Calu3 (cell line): ENCODE data around the gene INVS. TPM values are rescaled to one million over a fixed set of nuclear protein-coding genes. Genes with fewer than 3 reads are reported as not detected.

Source experiments
- BruUV-seq: library from RNA; stranded (reverse); fragments of 400-500 nt; replicated peaks from 2 replicates; lab custom pipeline; 2021; lab: Mats Ljungman, UMichigan
- CTCF ChIA-PET: fragments of 300-600 bp; sonication (Branson Sonifier 250); formaldehyde crosslinking; loops from one replicate; lab custom pipeline; 2022; ENCODE audit warnings: antibody characterized with exemption; lab: Charles Lee
- DNase-seq: peaks from one replicate; pipeline ENCODE4 v3.0.0; 2022
- H3K27ac Mint-ChIP-seq: one replicate; pipeline ENCODE4 v1.8.0; 2022; ENCODE audit warnings: mixed read lengths; ENCODE audit not compliant: unreplicated experiment
- H3K27me3 Mint-ChIP-seq: one replicate; pipeline ENCODE4 v1.8.0; 2022; ENCODE audit warnings: mixed read lengths; ENCODE audit not compliant: unreplicated experiment
- H3K36me3 Mint-ChIP-seq: one replicate; pipeline ENCODE4 v1.8.0; 2022; ENCODE audit warnings: mild to moderate bottlenecking, moderate library complexity, mixed read lengths; ENCODE audit not compliant: insufficient read depth, unreplicated experiment
- H3K4me1 Mint-ChIP-seq: one replicate; pipeline ENCODE4 v1.8.0; 2022; ENCODE audit warnings: mild to moderate bottlenecking, low read depth, mixed read lengths; ENCODE audit not compliant: unreplicated experiment
- H3K4me3 Mint-ChIP-seq: one replicate; pipeline ENCODE4 v1.8.0; 2022; ENCODE audit warnings: mild to moderate bottlenecking, low read depth, moderate library complexity, mixed read lengths; ENCODE audit not compliant: unreplicated experiment
- H3K9me3 Mint-ChIP-seq: one replicate; pipeline ENCODE4 v1.8.0; 2022; ENCODE audit warnings: low read depth, mixed read lengths; ENCODE audit not compliant: unreplicated experiment
- CTCF ChIP-seq: fragments of 200-600 bp; IDR thresholded peaks from one replicate; pipeline ENCODE4 v1.8.0; 2022; ENCODE audit warnings: antibody characterized with exemption; ENCODE audit not compliant: unreplicated experiment
- intact Hi-C: fragments of 100-400 bp; cut with micrococcal nuclease; formaldehyde crosslinking; loops from one replicate; pipeline ENCODE4 v1.10.0; 2022; ENCODE audit not compliant: unreplicated experiment
- total RNA-seq: library from RNA; stranded (reverse); gene quantifications from 2 replicates; pipeline ENCODE4 v1.2.3, GENCODE V29; 2022

Gene INVS
- total RNA-seq, 1 experiment from 2014 or later: 12.4 TPM

DNA sequence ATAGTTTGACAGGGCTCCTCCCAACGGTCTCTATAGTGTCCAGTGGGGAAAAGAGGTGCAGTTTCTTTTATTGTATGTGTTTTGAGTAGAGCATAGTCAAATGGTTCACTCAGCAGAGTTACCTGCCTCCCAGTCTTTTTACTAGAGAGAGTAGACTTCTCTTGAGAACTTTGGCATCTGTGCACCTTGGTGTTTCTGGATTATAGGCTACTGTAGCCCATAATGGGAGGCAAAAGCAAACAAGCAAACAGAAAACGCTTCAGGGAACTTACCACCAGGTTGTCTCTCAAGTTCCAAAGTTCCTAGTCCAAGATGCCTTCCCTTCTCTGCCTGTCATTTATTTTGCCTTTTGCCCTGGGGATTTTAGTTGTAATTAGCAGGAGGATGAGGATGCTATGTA is 26.2 kb downstream of the INVS start:
- H3K27ac Mint-ChIP-seq: no peak overlapping the region
- TF ChIP-seq CTCF: no peak

GRCh38 chr9:100125910-100126309 is 26.9 kb downstream of the INVS start:
- H3K27me3 Mint-ChIP-seq: no peaks in the 10 kb centered on the region
- no peaks in the 10 kb centered on the region for H3K4me1 Mint-ChIP-seq
- no peak overlapping the region for H3K4me3 Mint-ChIP-seq
- no peak for DNase-seq
- no peak for TF ChIP-seq CTCF
- no peak overlapping the region for H3K27ac Mint-ChIP-seq
- H3K36me3 Mint-ChIP-seq: no peaks in the 10 kb centered on the region
- no peaks in the 10 kb centered on the region for H3K9me3 Mint-ChIP-seq
- intact Hi-C loops: no loop called here
- BruUV-seq: no TSS peak
- CTCF ChIA-PET: no interaction called here

More for the DNA sequence above, 26.2 kb downstream of the INVS start:
- CTCF ChIA-PET: no interaction called here
- H3K36me3 Mint-ChIP-seq: no peaks in the 10 kb centered on the region
- DNase-seq: no peak
- H3K4me3 Mint-ChIP-seq: no peak overlapping the region
- no TSS peak for BruUV-seq
- H3K9me3 Mint-ChIP-seq: no peaks in the 10 kb centered on the region
- intact Hi-C loops: no loop called here
- H3K4me1 Mint-ChIP-seq: no peaks in the 10 kb centered on the region
- no peaks in the 10 kb centered on the region for H3K27me3 Mint-ChIP-seq

DNA sequence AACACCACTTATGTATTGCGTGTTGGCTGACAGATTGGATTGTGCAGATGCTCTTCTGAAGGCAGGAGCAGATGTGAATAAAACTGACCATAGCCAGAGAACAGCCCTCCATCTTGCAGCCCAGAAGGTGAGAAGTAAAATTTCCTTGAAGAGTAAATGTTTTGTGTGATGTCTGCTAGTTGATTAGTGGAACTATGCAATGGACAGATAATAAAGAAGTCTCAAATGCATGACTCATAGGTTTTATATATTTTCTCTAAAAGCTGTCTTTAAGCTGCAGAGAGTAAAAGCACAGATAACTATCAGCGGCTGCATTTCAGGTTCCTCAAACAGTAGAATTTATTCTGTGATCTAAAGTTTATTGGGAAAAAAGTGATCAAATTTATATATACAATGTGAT is 27.4 kb downstream of the INVS start:
- Mint-ChIP-seq H3K27ac (no peak overlapping the region), H3K27me3 (no peaks in the 10 kb centered on the region), H3K4me3 (no peak overlapping the region), H3K4me1 (no peaks in the 10 kb centered on the region), H3K36me3 (no peaks in the 10 kb centered on the region), H3K9me3 (no peaks in the 10 kb centered on the region)
- no peak for DNase-seq
- intact Hi-C loops: no loop called here
- TF ChIP-seq CTCF: no peak
- CTCF ChIA-PET: no interaction called here
- no TSS peak for BruUV-seq

- H3K27ac Mint-ChIP-seq: no peak overlapping the region
- intact Hi-C loops: no loop called here
Measured at GRCh38 chr9:100129772-100130171, 30.7 kb downstream of the INVS start.

More at GRCh38 chr9:100129772-100130171, 30.7 kb downstream of the INVS start:
- no peaks in the 10 kb centered on the region for H3K4me1 Mint-ChIP-seq
- no peak for TF ChIP-seq CTCF
- DNase-seq: no peak
- CTCF ChIA-PET: interaction anchor here (0.6 kb wide), 1 partner anchor 361 kb away, joined by 3 read pairs; no protein-coding TSS in a partner anchor
- no peaks in the 10 kb centered on the region for H3K36me3 Mint-ChIP-seq
- no peaks in the 10 kb centered on the region for H3K27me3 Mint-ChIP-seq
- H3K4me3 Mint-ChIP-seq: no peak overlapping the region
- H3K9me3 Mint-ChIP-seq: no peaks in the 10 kb centered on the region
- BruUV-seq: no TSS peak
